GM13976 (cell line): ENCODE data around the gene DPH7.
"Not testable (repeated sequence)": the region's sequence is repeated elsewhere in the genome, so short reads cannot be mapped to it uniquely, and the experiment has no call there.

Experiments used
- DNase-seq: peaks from one replicate; pipeline ENCODE4 v3.0.0; 2012; ENCODE audit warnings: low spot score
- in situ Hi-C: fragments of 300-500 bp; cut with MboI; formaldehyde crosslinking; loops from one replicate; pipeline ENCODE4 v1.12.0; 2022; ENCODE audit warnings: low sequenced_read_pairs, mixed read lengths, inconsistent platforms; ENCODE audit not compliant: unreplicated experiment
- TF ChIP-seq, protein P1 (sequence below): IDR thresholded peaks from 2 replicates; pipeline ENCODE4 v1.5.1; 2012; ENCODE audit warnings: borderline replicate concordance, mild to moderate bottlenecking; ENCODE audit not compliant: insufficient read depth; ENCODE audit errors: extremely low read depth, missing control alignments, control extremely low read depth

Gene DPH7

DNA sequence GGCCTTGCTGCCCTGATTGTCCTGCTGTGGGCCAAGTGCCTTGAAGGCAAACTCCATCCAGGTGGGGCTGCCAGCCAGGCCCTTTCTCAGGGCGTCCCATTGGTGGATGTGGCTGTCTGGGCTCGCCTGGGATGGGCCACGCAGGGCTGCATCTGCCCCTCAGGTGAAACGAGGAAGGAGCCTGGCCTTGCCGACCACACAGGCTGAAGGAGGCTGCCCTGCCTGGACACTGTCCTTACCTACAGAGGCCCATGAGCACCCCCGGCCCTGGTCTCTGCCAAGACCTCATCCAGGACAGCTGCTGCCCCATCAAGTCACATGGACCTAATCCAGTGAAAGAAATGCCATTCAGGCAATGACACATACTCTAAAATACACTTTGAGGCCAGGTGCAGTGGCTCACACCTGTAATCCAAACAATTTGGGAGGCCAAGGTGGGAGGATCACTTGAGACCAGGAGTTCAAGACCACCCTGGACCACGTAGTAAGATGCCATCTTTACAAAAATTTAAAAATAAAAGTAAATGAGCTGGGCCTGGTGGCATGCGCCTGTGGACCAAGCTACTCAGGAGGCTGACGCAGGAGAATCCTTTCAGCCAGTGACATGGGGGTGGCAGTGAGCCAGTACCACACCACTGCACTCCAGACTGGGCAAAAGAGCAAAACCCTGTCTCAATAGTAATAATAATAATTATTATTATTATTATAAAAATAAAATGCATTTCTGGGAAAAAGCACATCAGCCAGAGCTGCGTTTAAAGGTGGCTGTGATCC lies 62.4 kb downstream of the DPH7 start:
- TF ChIP-seq, protein P1, sequence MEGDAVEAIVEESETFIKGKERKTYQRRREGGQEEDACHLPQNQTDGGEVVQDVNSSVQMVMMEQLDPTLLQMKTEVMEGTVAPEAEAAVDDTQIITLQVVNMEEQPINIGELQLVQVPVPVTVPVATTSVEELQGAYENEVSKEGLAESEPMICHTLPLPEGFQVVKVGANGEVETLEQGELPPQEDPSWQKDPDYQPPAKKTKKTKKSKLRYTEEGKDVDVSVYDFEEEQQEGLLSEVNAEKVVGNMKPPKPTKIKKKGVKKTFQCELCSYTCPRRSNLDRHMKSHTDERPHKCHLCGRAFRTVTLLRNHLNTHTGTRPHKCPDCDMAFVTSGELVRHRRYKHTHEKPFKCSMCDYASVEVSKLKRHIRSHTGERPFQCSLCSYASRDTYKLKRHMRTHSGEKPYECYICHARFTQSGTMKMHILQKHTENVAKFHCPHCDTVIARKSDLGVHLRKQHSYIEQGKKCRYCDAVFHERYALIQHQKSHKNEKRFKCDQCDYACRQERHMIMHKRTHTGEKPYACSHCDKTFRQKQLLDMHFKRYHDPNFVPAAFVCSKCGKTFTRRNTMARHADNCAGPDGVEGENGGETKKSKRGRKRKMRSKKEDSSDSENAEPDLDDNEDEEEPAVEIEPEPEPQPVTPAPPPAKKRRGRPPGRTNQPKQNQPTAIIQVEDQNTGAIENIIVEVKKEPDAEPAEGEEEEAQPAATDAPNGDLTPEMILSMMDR, result no peak
- in situ Hi-C loops, result no loop called here
- no peak for DNase-seq

DNA sequence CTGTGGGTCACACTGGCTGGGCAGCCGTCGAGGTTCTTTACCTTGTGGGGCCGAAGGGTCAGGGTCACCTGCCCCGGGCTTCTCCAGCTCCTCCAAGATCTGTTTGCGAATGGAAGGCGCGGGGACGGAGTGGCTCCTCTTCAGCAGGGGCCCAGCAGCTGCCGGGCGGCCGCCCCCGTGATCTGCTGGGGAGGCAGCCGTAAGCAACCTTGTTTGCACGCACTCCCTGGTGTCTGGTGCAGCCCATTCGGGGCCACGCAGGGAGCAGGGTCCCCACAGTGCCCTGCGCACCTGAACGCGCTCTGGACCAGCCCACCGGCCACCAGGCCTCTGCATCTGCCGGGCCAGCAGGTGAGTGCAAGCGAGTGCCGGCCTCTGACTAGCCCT lies 63.4 kb downstream of the DPH7 start:
- in situ Hi-C loops, result no loop called here
- TF ChIP-seq, protein P1, result no peak
- no peak for DNase-seq

DNA sequence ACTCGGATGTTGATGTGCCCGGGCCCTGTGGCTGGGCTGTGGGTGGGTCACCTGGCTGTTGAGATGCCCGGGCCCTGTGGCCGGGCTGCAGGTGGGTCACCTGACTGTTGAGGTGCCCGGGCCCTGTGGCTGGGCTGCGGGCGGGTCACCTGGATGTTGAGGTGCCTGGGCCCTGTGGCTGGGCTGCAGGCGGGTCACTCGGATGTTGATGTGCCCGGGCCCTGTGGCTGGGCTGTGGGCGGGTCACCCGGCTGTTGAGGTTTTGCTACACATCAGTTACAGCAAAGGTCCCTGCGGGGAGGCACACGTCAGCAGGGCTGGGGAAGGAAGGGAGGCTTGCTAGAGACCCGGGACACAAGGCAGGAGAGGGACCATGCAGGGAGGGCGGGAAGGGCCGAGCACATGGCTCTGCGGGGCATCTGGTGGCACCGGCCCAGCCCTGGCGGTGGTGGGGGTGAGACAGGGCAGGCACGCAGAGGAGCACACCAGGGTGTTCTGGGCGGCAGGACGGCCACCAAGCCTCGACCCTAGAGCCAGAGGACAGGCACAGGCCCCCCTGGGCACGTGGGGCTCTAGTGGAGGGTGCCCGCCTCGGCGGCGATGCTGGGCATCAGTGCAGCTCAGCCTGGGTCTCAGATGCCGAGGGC lies 63.9 kb downstream of the DPH7 start:
- TF ChIP-seq, protein P1, result no peak
- in situ Hi-C loops, result no loop called here
- DNase-seq, result no peak

DNA sequence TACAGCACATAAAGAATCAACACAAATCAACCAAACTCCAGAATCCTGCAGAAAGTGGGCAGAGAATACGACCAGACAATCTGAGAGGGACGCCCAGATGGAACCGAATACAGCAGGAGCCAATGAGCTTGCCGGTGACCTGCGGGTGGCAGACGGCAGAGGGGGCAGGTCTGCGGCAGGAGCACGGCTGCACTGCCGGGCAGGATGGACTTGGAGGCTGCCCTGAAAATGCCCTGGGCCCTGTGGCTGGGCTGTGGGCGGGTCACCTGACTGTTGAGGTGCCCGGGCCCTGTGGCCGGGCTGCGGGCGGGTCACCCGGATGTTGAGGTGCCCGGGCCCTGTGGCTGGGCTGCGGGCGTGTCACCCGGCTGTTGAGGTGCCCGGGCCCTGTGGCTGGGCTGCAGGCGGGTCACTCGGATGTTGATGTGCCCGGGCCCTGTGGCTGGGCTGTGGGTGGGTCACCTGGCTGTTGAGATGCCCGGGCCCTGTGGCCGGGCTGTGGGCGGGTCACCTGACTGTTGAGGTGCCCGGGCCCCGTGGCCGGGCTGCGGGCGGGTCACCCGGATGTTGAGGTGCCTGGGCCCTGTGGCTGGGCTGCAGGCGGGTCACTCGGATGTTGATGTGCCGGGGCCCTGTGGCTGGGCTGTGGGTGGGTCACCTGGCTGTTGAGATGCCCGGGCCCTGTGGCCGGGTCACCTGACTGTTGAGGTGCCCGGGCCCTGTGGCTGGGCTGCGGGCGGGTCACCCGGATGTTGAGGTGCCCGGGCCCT lies 64.7 kb downstream of the DPH7 start:
- DNase-seq, result not testable (repeated sequence)

DNA sequence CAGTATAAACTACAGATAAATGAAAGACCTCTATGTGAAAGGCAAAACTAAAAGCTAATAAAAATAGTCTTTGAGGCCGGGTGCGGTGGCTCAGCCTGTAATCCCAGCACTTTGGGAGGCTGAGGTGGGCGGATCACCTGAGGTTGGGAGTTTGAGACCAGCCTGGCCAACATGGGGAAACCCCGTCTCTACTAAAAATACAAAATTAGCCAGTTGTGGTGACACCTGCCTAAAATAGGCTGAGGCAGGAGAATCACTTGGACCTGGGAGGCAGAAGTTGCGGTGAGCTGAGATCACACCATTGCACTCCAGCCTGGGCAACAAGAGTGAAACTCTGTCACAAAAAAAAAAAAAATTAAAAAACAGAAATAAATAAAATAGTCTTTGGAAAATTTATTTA lies 65.6 kb downstream of the DPH7 start:
- DNase-seq, in situ Hi-C loops: not testable (repeated sequence)

More for the DNA sequence above, 64.7 kb downstream of the DPH7 start:
- in situ Hi-C loops, result not testable (repeated sequence)

DNA sequence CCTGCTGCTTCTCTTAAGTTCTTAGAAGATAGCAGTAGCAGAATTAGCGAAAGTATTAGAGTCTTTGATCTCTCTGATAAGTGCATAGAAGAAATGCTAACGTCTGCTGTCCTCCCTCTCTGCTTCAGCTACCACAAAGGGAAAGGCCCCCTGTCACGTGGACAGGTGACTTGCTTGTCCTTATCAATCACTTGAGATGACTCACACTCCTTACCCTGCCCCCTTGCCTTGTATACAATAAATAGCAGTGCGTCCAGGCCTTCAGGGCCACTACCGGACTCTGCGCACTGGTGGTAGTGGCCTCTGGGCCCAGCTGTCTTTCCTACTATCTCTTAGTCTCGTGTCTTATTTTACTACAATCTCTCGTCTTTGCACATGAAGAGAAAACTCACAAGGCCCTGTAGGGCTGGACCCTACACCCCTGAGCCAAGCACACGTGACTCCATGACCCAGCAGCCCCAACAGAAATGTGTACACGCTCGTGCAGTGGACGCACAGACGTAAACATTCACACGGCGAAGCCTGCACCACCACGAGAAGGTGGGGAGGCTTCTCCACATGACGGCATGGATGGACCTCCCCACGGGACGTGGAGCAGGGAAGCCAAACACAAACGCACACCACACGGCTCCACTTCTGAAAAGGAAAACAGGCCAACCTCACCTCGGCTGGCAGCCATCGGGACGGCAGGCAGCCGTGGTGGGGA lies 66.8 kb downstream of the DPH7 start:
- no peak for DNase-seq
- in situ Hi-C loops, result no loop called here
- TF ChIP-seq, protein P1, result no peak

DNA sequence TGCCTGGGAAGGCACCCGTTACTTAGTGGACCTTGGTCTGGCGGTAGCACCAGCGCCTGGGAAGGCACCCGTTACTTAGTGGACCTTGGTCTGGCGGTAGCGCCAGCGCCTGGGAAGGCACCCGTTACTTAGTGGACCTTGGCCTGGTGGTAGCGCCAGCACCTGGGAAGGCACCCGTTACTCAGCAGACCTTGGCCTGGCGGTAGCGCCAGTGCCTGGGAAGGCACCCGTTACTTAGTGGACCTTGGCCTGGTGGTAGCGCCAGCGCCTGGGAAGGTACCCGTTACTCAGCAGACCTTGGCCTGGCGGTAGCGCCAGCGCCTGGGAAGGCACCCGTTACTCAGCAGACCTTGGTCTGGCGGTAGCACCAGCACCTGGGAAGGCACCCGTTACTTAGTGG lies 67.6 kb downstream of the DPH7 start:
- in situ Hi-C loops, DNase-seq: not testable (repeated sequence)

DNA sequence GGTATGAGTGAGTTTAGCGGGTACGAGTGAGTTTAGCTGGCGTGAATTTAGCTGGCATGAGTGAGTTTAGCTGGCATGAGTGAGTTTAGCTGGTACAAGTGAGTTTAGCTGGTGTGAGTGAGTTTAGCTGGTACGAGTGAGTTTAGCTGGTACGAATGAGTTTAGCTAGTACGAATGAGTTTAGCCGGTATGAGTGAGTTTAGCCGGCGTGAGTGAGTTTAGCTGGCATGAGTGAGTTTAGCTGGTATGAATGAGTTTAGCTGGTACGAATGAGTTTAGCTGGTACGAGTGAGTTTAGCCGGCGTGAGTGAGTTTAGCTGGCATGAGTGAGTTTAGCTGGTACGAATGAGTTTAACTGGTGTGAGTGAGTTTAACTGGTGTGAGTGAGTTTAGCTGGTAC lies 69.5 kb downstream of the DPH7 start:
- DNase-seq, result no peak
- in situ Hi-C loops, result no loop called here
- TF ChIP-seq, protein P1, result no peak
